Inflammatory macrophage treated with lipopolysaccharide for 4 hours (primary cell): Measurements from ENCODE around the gene GABRD.

Source experiments
- DNase-seq: peaks from one replicate; pipeline ENCODE4 v3.0.0-alpha.2; 2020

Gene GABRD

GRCh38 chr1:1985375-1986050, 33.6 kb upstream of the GABRD start:
- DNase-seq = no peak

- no peak for DNase-seq
Measured at GRCh38 chr1:1986451-1987141, 32.5 kb upstream of the GABRD start.

GRCh38 chr1:1987142-1987510, 32.0 kb upstream of the GABRD start:
- DNase-seq = no peak

GRCh38 chr1:1988061-1988945, 30.8 kb upstream of the GABRD start:
- no peak for DNase-seq

- no peak for DNase-seq
Measured at GRCh38 chr1:1989102-1989542, 30.0 kb upstream of the GABRD start.

- no peak for DNase-seq
Measured at GRCh38 chr1:1989789-1990188, 29.4 kb upstream of the GABRD start.

- no peak for DNase-seq
Measured at GRCh38 chr1:1990222-1990621, 28.9 kb upstream of the GABRD start.

GRCh38 chr1:1994536-1994935, 24.6 kb upstream of the GABRD start:
- DNase-seq = no peak

- peak; percentile 78 for DNase-seq
Measured at GRCh38 chr1:1996207-1996651, 22.9 kb upstream of the GABRD start.

GRCh38 chr1:1997576-1997975, 21.6 kb upstream of the GABRD start:
- DNase-seq = no peak

GRCh38 chr1:2000432-2000831, 18.7 kb upstream of the GABRD start:
- DNase-seq = no peak

- no peak for DNase-seq
Measured at GRCh38 chr1:2000850-2001249, 18.3 kb upstream of the GABRD start.

- no peak for DNase-seq
Measured at GRCh38 chr1:2001773-2002411, 17.3 kb upstream of the GABRD start.

- DNase-seq = no peak
Measured at GRCh38 chr1:2003541-2004131, 15.5 kb upstream of the GABRD start, which contains the start of gene CFAP74. CFAP74 (minus strand) TSS chr1:2003786; CDS start chr1:1990956, 12,830 bp downstream.

GRCh38 chr1:2004856-2005255, 14.3 kb upstream of the GABRD start:
- no peak for DNase-seq

GRCh38 chr1:2009101-2010053, 9.8 kb upstream of the GABRD start:
- no peak for DNase-seq

GRCh38 chr1:2014181-2014580, 5.0 kb upstream of the GABRD start:
- no peak for DNase-seq

GRCh38 chr1:2014741-2015735, 4.1 kb upstream of the GABRD start:
- no peak for DNase-seq

- DNase-seq = no peak
Measured at GRCh38 chr1:2016123-2016522, 3.0 kb upstream of the GABRD start.
